K562 (cell line): ENCODE measurements around the gene RGL2. TPM values are rescaled to one million over a fixed set of nuclear protein-coding genes. Genes with fewer than 3 reads are reported as not detected.

ENCODE experiments used
- CBX3 ChIP-seq, 2 experiments: IDR thresholded peaks; 1 replicate in 1 of 2; 2 replicates in 1 of 2; pipeline ENCODE4 v1.6.1; 2012; ENCODE audit warnings: inconsistent platforms in 2 of 2, low read length in 2 of 2, borderline replicate concordance in 1 of 2, control low read depth in 1 of 2
- CTBP1 ChIP-seq: fragments of 450-650 bp; IDR thresholded peaks from 2 replicates; pipeline ENCODE4 v1.6.1; 2016; ENCODE audit warnings: borderline replicate concordance
- EGR1 ChIP-seq: fragments of 450-650 bp; conservative IDR thresholded peaks from 2 replicates; pipeline ENCODE4 v1.6.1; 2017; ENCODE audit warnings: mild to moderate bottlenecking
- ETV6 ChIP-seq, 3 experiments: fragments of 150-350 bp in 1 of 3; sonication (generic) in 1 of 3; formaldehyde crosslinking in 1 of 3; IDR thresholded peaks; 2 replicates each; pipeline versions ENCODE4 v1.6.1 to v1.8.0; 2014 to 2022; ENCODE audit warnings: borderline replicate concordance in 2 of 3, low read depth in 2 of 3, antibody characterized with exemption in 1 of 3, low read length in 1 of 3, mild to moderate bottlenecking in 1 of 3, missing genetic modification reagents in 1 of 3
- HDAC8 ChIP-seq: fragments of 450-650 bp; IDR thresholded peaks from 2 replicates; pipeline ENCODE4 v1.6.1; 2016; ENCODE audit warnings: mild to moderate bottlenecking, missing genetic modification characterization, moderate library complexity, missing compliant biosample characterization
- ID3 ChIP-seq, 2 experiments: fragments of 250-450 bp in 1 of 2; fragments of 450-650 bp in 1 of 2; sonication (Bioruptor Pico) in 1 of 2; IDR thresholded peaks; 2 replicates each; pipeline versions ENCODE4 v1.6.1 to v1.8.0; 2016 to 2021; ENCODE audit warnings: mild to moderate bottlenecking in 2 of 2, moderate library complexity in 2 of 2, missing compliant biosample characterization in 1 of 2, missing genetic modification characterization in 1 of 2
- NCOA4 ChIP-seq: fragments of 450-650 bp; IDR thresholded peaks from 2 replicates; pipeline ENCODE4 v1.6.1; 2018; ENCODE audit warnings: mild to moderate bottlenecking; ENCODE audit not compliant: partially characterized antibody
- NFE2 ChIP-seq: IDR thresholded peaks from 2 replicates; pipeline ENCODE4 v1.6.1; 2014; ENCODE audit warnings: antibody characterized with exemption, low read depth
- PATZ1 ChIP-seq: fragments of 250-450 bp; sonication (Bioruptor Pico); IDR thresholded peaks from 2 replicates; pipeline ENCODE4 v1.5.0; 2020; ENCODE audit warnings: mild to moderate bottlenecking, borderline replicate concordance
- POLR2G ChIP-seq: fragments of 200-400 bp; formaldehyde crosslinking; IDR thresholded peaks from 2 replicates; pipeline ENCODE4 v1.6.1; 2017; ENCODE audit warnings: low read depth, mild to moderate bottlenecking, antibody characterized with exemption, low read length, moderate library complexity
- REST ChIP-seq, 2 experiments: fragments of 450-650 bp; formaldehyde crosslinking in 1 of 2; IDR thresholded peaks; 2 replicates each; pipeline versions ENCODE4 v1.4.0 to v1.6.1; 2014 to 2020; ENCODE audit warnings: mild to moderate bottlenecking in 2 of 2, borderline replicate concordance in 1 of 2, low read depth in 1 of 2
- SIX5 ChIP-seq, 2 experiments: IDR thresholded peaks; 2 replicates each; pipeline ENCODE4 v1.6.1; 2011; ENCODE audit warnings: low read length in 2 of 2, borderline replicate concordance in 1 of 2, low read depth in 1 of 2, mild to moderate bottlenecking in 1 of 2, moderate library complexity in 1 of 2; ENCODE audit not compliant: insufficient read depth in 1 of 2
- SMAD4 ChIP-seq: fragments of 250-450 bp; sonication (Bioruptor Pico); conservative IDR thresholded peaks from 2 replicates; pipeline ENCODE4 v1.8.0; 2021; ENCODE audit warnings: inconsistent platforms, mild to moderate bottlenecking, moderate library complexity
- TARDBP ChIP-seq: fragments of 450-650 bp; IDR thresholded peaks from 2 replicates; pipeline ENCODE4 v1.6.1; 2016
- ZNF24 ChIP-seq: fragments of 450-650 bp; IDR thresholded peaks from 2 replicates; pipeline ENCODE4 v1.6.1; 2016
- polyA plus RNA-seq, 8 experiments: library from polyadenylated mRNA; depleted of rRNA in 4 of 8; stranded (reverse) in 5 of 8; unstranded in 3 of 8; fragments of >200 nt; fragmentation: Nextera tagmentation in 2 of 8; fragmentation: Illumina TruSeq in 1 of 8; extraction: Ambion mirVana in 2 of 8; extraction: Trizol in 1 of 8; gene quantifications; 2 replicates each; pipeline versions ENCODE4 v1.2.1 to v1.2.3, GENCODE V29; 2011 to 2014; ENCODE audit warnings: inconsistent platforms in 1 of 8, missing spikeins in 1 of 8
- total RNA-seq, 7 experiments: library from RNA; depleted of rRNA in 6 of 7; stranded (reverse); fragments of >200 nt in 6 of 7; fragmentation: Illumina TruSeq in 2 of 7; extraction: Trizol in 2 of 7; gene quantifications; 2 replicates each; pipeline versions ENCODE4 v1.2.1 to v1.2.3, GENCODE V29; 2011 to 2021; ENCODE audit warnings: low replicate concordance in 1 of 7

RGL2 gene
- total and polyA plus RNA-seq, 9 of the 15 experiments (the other 6 are each of a cell fraction or from before 2014, with no cell fraction given), result 1.8 to 57.1 (median 19.5) TPM

GRCh38 chr6:33299237-33299944 is 649 bp upstream of the RGL2 start (continued):
- TF ChIP-seq POLR2G (peak; percentile 95), EGR1 (peak; percentile 94), ZNF24 (peak; percentile 37; the same call in 1 of the 2 replicates), ID3 (CRISPR knock-in tag; IDR thresholded peaks at IDR 0.05) (no peak), ID3 (tag; IDR thresholded peaks at IDR 0.05) (peak; percentile 42; the same call in 1 of the 2 replicates), REST (IDR thresholded peaks at IDR 0.05; ENCODE audit: borderline replicate concordance) (peak; percentile 62), REST (CRISPR knock-in tag; IDR thresholded peaks at IDR 0.05; ENCODE audit: low read depth) (peak; percentile 68), HDAC8 (tag) (no peak; the same call in 1 of the 2 replicates), SIX5 (IDR thresholded peaks at IDR 0.05; ENCODE audit: borderline replicate concordance in 1 of 2, insufficient read depth in 1 of 2, low read depth in 1 of 2, low read length in 2 of 2) (no peak; a peak in 1 of 4 replicates), PATZ1 (no peak; the same call in none of the 2 replicates), CBX3 (IDR thresholded peaks at IDR 0.05; ENCODE audit: borderline replicate concordance in 1 of 2, low read length in 2 of 2) (peak in 1 of 2 experiments; percentile 25; a peak in 2 of 3 replicates), NCOA4 (no peak), ETV6 (IDR thresholded peaks at IDR 0.05; ENCODE audit: borderline replicate concordance in 1 of 2, low read depth in 2 of 2, low read length in 1 of 2) (peak; percentile 1 to 48; a peak in 1 of 4 replicates), ETV6 (CRISPR knock-in tag; IDR thresholded peaks at IDR 0.05; ENCODE audit: borderline replicate concordance) (no peak), CTBP1 (peak; percentile 92; the same call in 1 of the 2 replicates), SMAD4 (CRISPR knock-in tag) (peak; percentile 78), TARDBP (peak; percentile 23; the same call in 1 of the 2 replicates), NFE2 (no peak)
